GM19468 (cell line): Measurements from ENCODE around the gene ATXN7L2.

Experiments
- ATAC-seq: cut with Tn5 transposase; IDR thresholded peaks from one replicate; pipeline ENCODE4 v1.9.1; 2021; ENCODE audit warnings: mild to moderate bottlenecking, moderate library complexity, moderate number of reproducible peaks; ENCODE audit not compliant: unreplicated experiment; ENCODE audit errors: extremely low read depth

ATXN7L2 gene

DNA sequence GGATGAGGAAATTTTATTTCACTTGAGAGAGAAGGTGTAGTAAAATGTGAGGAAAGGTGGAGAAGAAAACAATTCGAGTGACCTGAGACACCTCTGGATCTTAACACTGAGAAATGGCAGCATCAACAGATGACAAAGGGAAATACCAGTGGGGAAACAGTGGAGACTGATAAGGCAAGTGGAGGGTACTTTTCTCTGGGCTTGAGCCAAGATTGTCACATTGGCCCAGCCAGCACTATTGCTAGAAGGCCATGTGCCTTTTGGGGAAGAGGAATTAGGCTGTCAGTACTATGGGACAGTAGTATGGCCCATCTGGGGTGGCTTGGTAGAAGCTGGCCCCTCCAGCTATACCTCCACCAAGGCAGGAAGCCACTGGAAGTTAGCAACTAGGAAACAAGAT lies 9.0 kb upstream of the ATXN7L2 start:
- no peak for ATAC-seq

GRCh38 chr1:109475261-109475660 lies 8.4 kb upstream of the ATXN7L2 start:
- ATAC-seq, result no peak

DNA sequence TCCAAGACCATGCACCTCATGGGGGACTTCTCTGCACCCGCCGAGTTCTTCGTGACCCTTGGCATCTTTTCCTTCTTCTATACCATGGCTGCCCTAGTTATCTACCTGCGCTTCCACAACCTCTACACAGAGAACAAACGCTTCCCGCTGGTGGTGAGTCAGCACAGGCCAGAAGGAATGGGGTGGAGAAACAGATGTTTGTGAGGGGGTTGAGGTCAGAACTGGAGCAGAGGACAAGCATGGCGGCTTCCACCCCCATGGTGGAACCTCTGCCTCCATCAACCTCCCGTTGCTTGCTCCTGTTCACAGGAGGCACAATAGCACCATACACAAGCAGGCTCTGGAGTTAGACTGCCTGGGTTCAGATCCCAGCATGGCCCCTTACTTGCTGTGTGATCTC lies 6.9 kb upstream of the ATXN7L2 start:
- no peak for ATAC-seq

DNA sequence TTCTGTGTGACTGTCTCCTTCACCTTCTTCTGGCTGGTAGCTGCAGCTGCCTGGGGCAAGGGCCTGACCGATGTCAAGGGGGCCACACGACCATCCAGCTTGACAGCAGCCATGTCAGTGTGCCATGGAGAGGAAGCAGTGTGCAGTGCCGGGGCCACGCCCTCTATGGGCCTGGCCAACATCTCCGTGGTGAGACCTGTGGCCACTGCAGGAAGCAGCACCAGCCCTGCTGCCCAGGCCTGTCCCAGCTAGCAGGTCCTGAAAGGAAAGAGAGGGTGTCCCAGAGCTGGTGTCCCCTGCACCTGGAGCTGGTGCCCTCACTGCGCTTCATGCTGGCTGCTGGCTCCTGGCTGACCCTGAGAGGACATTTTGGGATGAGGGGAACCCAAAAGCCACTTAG lies 5.9 kb upstream of the ATXN7L2 start:
- ATAC-seq, result no peak

GRCh38 chr1:109478806-109479205 lies 4.9 kb upstream of the ATXN7L2 start:
- ATAC-seq, result no peak

DNA sequence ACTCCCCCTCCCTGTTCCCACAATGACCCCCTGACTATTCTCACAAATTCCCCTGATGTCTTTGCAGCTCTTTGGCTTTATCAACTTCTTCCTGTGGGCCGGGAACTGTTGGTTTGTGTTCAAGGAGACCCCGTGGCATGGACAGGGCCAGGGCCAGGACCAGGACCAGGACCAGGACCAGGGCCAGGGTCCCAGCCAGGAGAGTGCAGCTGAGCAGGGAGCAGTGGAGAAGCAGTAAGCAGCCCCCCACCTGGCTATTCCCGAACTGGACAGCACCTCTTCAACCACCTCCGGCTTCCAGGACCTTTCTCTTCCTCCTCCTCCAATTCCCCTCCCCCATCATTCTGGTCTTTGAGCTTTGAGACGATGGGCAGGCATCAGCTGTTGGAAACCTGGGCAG lies 4.4 kb upstream of the ATXN7L2 start:
- no peak for ATAC-seq

GRCh38 chr1:109479901-109480300 lies 3.8 kb upstream of the ATXN7L2 start:
- ATAC-seq, result no peak

DNA sequence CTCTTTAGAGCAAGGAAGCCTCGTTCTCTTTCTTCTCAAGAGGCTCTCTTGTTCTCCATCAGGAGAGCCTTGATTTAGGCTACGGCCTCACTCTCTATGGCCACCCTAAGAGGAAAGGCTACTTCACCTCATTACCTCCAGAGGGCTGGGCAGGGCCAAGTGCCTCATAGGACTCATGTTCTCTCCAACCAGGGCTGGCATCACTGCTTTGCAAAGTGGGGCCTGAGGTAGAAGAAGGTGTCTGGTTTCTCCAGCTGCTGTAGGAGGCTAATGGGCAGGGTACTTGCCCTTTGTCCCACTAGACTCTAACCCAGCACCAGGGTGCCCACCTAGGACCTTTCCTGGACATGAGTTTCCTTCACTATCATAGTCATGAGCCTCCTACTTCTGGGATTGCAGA lies 2.1 kb upstream of the ATXN7L2 start:
- ATAC-seq, result no peak

DNA sequence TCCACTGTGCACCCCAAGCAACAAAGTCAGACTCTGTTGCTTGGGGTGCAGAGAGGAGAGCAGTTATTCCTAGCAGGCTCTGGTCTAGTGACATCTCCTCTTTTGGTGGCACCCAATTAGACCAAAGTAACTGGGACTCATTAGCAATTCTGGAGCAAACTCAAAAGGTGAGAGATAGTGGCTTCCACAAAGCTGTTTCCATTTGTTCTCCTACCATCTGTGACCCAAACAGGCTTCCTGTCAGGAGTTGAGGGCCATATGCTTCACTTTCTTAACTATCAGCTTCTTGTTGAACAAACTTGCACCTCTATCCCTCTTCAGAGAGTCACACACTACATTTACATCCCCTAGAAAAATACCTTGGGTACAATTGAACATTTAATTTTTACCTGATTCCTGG lies 1.5 kb upstream of the ATXN7L2 start:
- ATAC-seq, result no peak

- ATAC-seq, result no peak
These were observed 674 bp upstream of the ATXN7L2 start for GRCh38 chr1:109482791-109483671.

DNA sequence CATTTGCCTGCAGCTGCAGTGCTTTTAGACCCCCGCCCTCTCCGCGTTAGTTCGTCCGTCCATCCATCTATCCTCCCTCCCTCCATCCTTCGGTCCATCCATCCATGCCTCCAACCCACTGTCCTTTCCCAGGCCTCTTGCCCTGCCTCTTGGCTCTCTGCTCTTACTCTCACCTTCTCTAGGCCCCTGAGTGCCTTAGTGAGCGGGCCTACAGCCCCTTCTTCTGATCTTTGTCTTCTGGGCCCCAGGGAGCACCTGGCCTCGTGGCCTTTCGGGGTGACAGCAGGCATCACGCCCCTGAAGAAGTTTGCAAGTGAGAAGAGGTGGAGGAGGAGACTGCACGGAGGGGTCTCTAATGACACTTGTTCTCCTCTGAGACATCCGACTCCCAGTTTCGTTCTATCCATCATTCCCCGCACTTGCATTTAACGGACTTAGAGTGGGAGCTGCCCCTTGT lies 842 bp downstream of the ATXN7L2 start:
- no peak for ATAC-seq

DNA sequence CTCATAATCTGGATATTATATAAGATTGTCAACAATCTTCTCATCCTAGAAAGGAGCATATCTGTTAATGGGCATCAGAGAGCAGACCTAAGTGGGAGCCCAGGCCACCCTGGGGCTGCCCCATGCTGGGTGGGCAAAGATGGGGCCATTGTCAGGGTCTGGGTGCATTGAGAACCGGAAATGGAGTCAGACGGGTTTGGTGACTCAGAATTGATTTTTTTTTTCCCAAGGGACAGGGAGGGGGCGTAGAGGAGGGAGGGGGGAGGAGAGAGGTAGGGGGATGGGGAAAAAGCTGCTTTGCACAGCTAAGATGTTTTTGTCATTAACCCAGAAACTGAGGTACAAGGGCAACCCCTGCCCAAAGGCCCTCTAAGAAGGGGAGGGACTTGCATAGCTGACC lies 1.3 kb downstream of the ATXN7L2 start:
- no peak for ATAC-seq

GRCh38 chr1:109487261-109487660 lies 3.6 kb downstream of the ATXN7L2 start:
- ATAC-seq, result no peak

GRCh38 chr1:109488201-109488600 lies 4.5 kb downstream of the ATXN7L2 start:
- ATAC-seq, result no peak

DNA sequence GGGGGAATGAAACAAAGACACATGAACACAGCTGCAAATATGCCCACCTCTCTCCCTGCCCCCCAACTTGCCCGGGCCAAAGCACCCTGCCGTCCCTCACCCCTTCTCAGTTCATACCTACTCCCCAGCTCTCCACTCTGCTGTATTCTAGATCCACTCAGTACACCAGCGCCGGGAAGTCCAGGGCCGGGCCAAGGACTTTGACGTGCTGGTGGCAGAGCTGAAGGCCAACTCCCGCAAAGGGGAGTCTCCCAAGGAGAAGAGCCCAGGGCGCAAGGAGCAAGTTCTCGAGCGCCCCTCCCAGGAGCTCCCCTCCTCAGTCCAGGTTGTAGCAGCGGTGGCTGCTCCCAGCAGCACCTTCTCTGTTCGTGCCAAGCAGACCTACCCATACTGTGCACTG lies 5.0 kb downstream of the ATXN7L2 start:
- ATAC-seq, result no peak

- no peak for ATAC-seq
These were observed 6.6 kb downstream of the ATXN7L2 start for GRCh38 chr1:109490029-109490933.

DNA sequence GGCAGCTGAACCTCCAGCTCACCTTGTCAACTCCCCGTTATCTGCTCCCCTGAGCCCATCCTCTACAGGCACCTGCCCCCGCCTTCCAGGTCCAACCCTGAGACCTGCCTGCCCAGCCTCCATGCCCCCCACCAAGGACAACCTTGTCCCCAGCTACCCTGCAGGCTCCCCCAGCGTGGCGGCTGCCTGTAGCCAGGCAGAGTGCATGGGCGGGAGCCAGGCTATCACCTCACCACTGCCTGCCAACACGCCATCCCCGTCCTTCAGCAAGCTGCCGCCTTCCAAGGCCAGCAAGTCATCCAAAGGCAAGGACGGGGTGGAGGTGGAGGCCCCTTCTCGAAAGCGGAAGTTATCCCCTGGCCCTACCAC lies 7.2 kb downstream of the ATXN7L2 start:
- no peak for ATAC-seq

- ATAC-seq, result no peak
These were observed 7.7 kb downstream of the ATXN7L2 start for GRCh38 chr1:109491372-109491771.

GRCh38 chr1:109492779-109493178 lies 9.1 kb downstream of the ATXN7L2 start:
- ATAC-seq, result no peak

GRCh38 chr1:109493227-109493626 lies 9.5 kb downstream of the ATXN7L2 start:
- ATAC-seq, result no peak
